Stimulated activated CD4-positive, alpha-beta T cell treated with anti-CD3 and anti-CD28 coated beads, Interleukin-2, amount 100 ng/mL, for 48 hours (primary cell): ENCODE data around the gene EHMT1.
"Not testable (repeated sequence)": the region's sequence is repeated elsewhere in the genome, so short reads cannot be mapped to it uniquely, and the experiment has no call there.

Source experiments
- DNase-seq, 2 donors: peaks; one replicate each; pipeline ENCODE4 v3.0.0-alpha.2; 2020

EHMT1 gene

GRCh38 chr9:137721899-137722298 lies 103.1 kb downstream of the EHMT1 start:
- no peak for DNase-seq

GRCh38 chr9:137722481-137722880 lies 103.7 kb downstream of the EHMT1 start:
- no peak for DNase-seq

DNA sequence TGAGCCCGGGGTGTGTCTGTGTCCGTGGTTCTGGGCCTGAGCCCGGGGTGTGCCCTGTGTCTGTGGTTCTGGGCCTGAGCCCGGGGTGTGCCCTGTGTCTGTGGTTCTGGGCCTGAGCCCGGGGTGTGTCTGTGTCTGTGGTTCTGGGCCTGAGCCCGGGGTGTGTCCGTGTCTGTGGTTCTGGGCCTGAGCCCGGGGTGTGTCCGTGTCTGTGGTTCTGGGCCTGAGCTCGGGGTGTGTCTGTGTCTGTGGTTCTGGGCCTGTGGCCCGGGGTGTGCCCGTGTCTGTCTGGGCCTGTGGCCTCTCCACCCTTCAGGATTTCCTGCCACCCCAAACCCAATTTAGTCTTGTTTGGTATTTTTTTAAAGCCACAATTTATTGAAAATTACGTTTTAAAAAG lies 104.6 kb downstream of the EHMT1 start:
- not testable (repeated sequence) for DNase-seq

GRCh38 chr9:137723783-137724445 lies 105.1 kb downstream of the EHMT1 start:
- no peak for DNase-seq

DNA sequence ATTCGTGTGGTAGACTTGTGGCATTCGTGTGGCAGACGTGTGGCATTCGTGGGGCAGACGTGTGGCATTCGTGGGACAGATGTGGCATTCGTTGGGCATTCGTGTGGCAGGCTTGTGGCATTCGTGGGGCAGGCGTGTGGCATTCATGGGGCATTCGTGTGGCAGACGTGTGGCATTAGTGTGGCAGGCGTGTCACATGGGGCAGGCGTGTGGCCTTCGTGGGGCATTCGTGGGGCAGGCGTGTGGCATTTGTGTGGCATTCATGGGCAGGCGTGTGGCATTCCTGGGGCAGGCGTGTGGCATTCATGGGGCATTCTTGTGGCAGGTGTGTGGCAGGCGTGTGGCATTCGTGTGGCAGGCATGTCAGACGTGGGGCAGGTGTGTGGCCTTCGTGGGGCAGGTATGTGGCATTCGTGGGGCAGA lies 106.0 kb downstream of the EHMT1 start:
- no peak for DNase-seq

- no peak for DNase-seq
Measured at GRCh38 chr9:137725598-137725997, 106.8 kb downstream of the EHMT1 start.

DNA sequence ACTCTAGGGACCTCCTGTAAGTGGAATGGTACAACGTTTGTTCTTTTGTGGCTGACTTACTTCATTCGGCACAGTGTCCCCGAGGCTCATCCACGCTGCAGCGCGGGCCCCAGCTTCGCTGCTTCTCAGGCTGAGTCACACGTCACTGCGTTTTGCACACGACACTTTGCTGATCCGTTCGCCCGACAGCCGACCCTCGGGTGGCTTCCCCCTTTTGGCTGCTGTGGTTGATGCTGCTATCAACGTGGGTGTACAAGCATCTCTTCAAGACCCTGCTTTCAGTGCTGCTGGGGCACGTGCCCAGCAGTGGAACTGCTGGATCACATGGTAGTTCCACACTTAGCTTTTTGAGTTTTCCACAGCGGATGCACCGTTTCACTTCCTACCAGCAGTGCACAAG lies 107.5 kb downstream of the EHMT1 start:
- not testable (repeated sequence) for DNase-seq

GRCh38 chr9:137726764-137727163 lies 108.0 kb downstream of the EHMT1 start:
- no peak for DNase-seq

DNA sequence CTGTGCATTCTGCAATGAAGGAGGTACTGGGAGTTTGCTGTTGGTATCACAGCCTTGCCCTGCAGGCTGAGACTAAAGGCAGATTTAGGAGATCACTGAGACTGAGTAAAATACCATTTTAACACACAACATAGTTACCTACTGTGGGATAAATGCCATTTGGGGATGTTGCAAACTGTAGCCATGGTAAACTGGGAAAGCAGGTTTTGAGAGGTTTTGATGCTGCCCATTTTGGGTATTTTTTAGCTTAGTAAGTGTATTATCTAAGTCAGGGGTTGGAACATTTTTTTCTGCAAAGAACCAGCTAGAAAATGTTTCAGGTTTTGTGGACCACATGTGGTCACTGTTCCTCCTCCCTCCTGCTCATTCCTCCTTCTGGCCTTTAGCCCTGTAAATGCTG lies 108.9 kb downstream of the EHMT1 start:
- DNase-seq: no peak

GRCh38 chr9:137728444-137729311 lies 109.9 kb downstream of the EHMT1 start:
- DNase-seq: no peak

DNA sequence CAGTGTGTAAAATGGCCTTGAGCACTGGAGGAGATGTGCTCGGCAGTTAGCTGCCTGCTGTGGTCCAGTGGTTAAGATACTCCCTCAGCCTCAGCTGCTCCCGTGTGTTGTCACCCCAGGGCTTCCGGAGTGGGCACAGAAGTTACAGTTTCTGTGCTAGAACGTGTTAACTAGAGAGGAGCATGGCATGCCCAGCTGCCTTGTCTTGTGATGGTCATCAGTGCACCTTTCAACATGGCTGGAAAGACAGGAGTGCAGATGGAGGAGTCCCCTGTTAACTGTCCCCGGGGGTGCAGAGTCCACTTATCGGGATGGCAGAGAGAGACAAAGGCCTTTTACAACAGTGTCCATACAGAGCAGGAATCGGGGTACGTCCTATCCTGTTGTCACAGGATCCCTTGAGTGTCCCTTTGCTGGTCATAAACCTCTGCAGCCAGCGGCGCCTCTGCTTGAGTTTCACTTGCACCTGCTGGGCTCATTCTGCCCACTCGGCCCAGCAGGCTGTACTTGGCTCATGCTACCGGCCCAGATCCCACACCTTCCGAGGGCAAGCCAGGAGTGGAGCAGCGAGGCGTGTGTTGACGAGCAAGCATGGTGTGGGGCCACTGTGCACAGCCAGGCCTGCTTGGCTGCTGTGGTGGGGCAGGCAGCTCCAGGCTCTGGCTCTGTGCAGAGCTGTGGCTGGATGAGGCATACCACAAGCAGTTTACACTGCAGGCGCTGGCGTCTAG lies 112.6 kb downstream of the EHMT1 start:
- DNase-seq: no peak

DNA sequence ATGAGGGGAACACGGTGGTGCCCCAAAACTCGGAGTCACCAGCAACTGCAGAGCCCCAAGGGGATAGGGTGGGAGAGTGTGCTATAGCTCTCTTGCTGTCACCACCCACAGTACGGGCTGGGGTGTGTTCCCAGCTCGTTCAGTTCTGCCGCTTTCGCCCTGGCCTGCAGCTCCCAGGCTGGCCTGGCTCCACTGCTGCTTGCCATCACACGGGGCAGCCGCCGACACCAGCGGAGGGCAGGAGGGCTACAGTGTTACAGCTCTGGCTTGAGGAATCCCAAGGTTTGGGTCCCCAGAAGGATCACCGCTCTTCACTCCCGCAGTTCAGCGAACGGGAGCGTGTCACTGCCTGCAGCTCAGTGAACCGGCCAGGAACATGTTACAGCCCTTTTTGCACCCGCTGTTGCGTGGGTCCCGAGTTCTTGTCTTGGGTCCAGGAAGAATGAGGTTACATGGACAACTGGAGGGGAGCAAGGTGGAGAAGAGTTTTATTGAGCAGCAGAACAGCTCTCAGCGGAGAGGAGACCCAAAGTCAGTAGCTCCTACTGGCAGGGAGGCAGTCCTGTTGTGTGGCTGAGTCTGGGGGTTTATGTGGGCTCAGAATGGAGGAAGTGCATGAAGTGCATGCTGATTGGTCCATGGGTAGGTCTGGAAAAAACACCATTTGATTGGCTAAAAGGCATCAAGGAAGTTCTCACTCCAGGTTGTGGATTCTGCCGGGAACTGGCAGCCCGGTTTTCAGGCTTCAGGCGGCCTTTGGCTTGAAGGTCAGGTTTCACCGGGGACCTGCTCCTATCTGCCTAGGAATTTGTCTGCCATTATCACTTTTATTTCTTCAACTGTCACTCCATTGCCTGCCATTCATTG lies 113.4 kb downstream of the EHMT1 start:
- no peak for DNase-seq

DNA sequence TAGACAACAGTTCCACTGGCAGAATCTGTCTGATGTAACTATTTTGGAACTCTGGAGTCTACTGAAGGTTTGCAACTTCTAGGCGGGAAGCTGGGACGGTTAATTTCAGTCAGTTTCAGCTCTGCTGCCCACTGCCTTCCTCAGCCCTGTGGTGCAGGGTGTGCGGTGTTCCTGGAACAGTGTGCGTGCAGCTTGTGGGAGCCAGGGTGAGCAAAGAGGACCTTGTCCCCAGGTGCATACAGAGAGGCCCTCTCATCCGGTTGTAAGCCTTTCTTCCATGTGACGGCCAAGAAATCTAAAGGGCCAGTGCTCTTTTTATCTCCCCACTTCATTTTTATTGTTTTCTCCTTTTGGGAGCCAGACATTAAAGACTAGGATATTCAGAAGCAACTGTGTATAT lies 114.6 kb downstream of the EHMT1 start:
- no peak for DNase-seq

- no peak for DNase-seq
Measured at GRCh38 chr9:137734181-137734580, 115.4 kb downstream of the EHMT1 start.

DNA sequence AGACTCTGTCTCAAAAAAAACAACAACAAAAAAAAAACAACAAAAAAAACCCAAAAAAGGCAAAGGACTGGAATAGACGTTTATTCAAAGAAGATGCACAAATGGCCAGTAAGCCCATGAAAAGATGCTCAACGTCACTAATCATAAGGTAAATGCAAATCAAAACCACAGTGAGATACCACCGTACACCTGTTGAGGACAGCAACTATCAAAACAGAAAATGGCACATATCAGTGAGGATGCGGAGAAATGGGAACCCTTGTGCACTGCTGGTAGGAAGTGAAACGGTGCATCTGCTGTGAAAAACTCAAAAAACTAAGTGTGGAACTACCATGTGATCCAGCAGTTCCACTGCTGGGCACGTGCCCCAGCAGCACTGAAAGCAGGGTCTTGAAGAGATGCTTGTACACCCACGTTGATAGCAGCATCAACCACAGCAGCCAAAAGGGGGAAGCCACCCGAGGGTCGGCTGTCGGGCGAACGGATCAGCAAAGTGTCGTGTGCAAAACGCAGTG lies 119.4 kb downstream of the EHMT1 start:
- not testable (repeated sequence) for DNase-seq

- DNase-seq: no peak
Measured at GRCh38 chr9:137738703-137739102, 119.9 kb downstream of the EHMT1 start.

GRCh38 chr9:137739371-137740309 lies 120.8 kb downstream of the EHMT1 start:
- no peak for DNase-seq

GRCh38 chr9:137740312-137740711 lies 121.5 kb downstream of the EHMT1 start:
- no peak for DNase-seq

- no peak for DNase-seq
Measured at GRCh38 chr9:137741330-137741729, 122.5 kb downstream of the EHMT1 start.

DNA sequence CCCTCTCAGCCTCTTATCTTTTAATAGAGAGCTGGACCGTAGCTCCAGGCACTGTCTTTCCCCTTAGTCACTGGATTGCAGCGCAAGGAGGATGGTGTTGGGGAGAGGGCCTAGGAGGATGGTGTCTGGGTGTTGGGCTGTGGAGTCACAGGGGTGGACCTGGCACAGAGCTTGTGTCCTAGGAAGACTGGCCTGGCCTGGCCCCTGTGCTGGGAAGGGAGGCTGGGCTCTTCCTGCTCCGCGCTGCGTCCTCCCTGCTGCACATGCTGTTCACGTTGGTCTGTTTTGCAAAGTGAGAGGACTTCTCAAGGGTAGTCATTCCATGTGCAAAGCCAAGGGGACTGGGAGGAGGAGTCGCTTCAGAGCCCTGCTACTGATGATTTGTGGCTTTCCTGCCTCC lies 123.9 kb downstream of the EHMT1 start:
- DNase-seq: no peak

GRCh38 chr9:137743695-137744094 lies 124.9 kb downstream of the EHMT1 start:
- no peak for DNase-seq
